ENCODE measurements around the gene EPS15. TPM values are rescaled to one million over a fixed set of nuclear protein-coding genes. Genes with fewer than 3 reads are reported as not detected.
"Not testable (repeated sequence)": the region's sequence is repeated elsewhere in the genome, so short reads cannot be mapped to it uniquely, and the experiment has no call there.

The EPS15 gene
- total RNA-seq, 1 donor from 2014 or later, result 50.1 TPM

GRCh38 chr1:51444096-51444495, 75.0 kb downstream of the EPS15 start:
- Mint-ChIP-seq H3K27me3 (ENCODE audit: low read depth) (no peaks in the 10 kb centered on the region), H3K4me1 (ENCODE audit: low read depth) (peaks cover 60% of the 10 kb centered on the region), H3K36me3 (ENCODE audit: low read depth) (peaks cover 72% of the 10 kb centered on the region), H3K27ac (no peak overlapping the region), H3K9me3 (no peaks in the 10 kb centered on the region), H3K4me3 (ENCODE audit: low read depth) (no peak overlapping the region)
- DNase-seq (ENCODE audit: low spot score), result no peak
- intact Hi-C loops (cut with micrococcal nuclease), result loop anchor here (1.0 to 10.0 kb wide), 4 partner anchors 61 to 477 kb away; partner anchors contain the start of gene EPS15

GRCh38 chr1:51443555-51443954, 75.5 kb downstream of the EPS15 start:
- Mint-ChIP-seq H3K27ac (no peak overlapping the region), H3K4me3 (ENCODE audit: low read depth) (no peak overlapping the region), H3K4me1 (ENCODE audit: low read depth) (peaks cover 66% of the 10 kb centered on the region), H3K27me3 (ENCODE audit: low read depth) (no peaks in the 10 kb centered on the region), H3K36me3 (ENCODE audit: low read depth) (peaks cover 74% of the 10 kb centered on the region), H3K9me3 (no peaks in the 10 kb centered on the region)
- DNase-seq (ENCODE audit: low spot score), result no peak
- intact Hi-C loops (cut with micrococcal nuclease), result loop anchor here (5.0 to 10.0 kb wide), 2 partner anchors 159 to 476 kb away; no protein-coding TSS in a partner anchor

GRCh38 chr1:51442616-51443015, 76.5 kb downstream of the EPS15 start:
- H3K9me3 Mint-ChIP-seq, result no peaks in the 10 kb centered on the region
- intact Hi-C loops (cut with micrococcal nuclease), result loop anchor here (1.0 to 10.0 kb wide), 3 partner anchors 12 to 475 kb away; no protein-coding TSS in a partner anchor
- no peaks in the 10 kb centered on the region for H3K27me3 Mint-ChIP-seq (ENCODE audit: low read depth)
- peaks cover 67% of the 10 kb centered on the region for H3K4me1 Mint-ChIP-seq (ENCODE audit: low read depth)
- H3K4me3 Mint-ChIP-seq (ENCODE audit: low read depth), result no peak overlapping the region
- peak overlapping the region; percentile 56 for H3K27ac Mint-ChIP-seq
- DNase-seq (ENCODE audit: low spot score), result no peak
- peaks cover 69% of the 10 kb centered on the region for H3K36me3 Mint-ChIP-seq (ENCODE audit: low read depth)

- H3K27ac Mint-ChIP-seq, result peak overlapping the region; percentile 56
- no peak overlapping the region for H3K4me3 Mint-ChIP-seq (ENCODE audit: low read depth)
- H3K27me3 Mint-ChIP-seq (ENCODE audit: low read depth), result no peaks in the 10 kb centered on the region
- H3K36me3 Mint-ChIP-seq (ENCODE audit: low read depth), result peaks cover 65% of the 10 kb centered on the region
- no peaks in the 10 kb centered on the region for H3K9me3 Mint-ChIP-seq
- peaks cover 63% of the 10 kb centered on the region for H3K4me1 Mint-ChIP-seq (ENCODE audit: low read depth)
- intact Hi-C loops (cut with micrococcal nuclease), result loop anchor here (1.0 to 10.0 kb wide), 3 partner anchors 12 to 475 kb away; no protein-coding TSS in a partner anchor
- no peak for DNase-seq (ENCODE audit: low spot score)
These were observed 76.9 kb downstream of the EPS15 start for GRCh38 chr1:51442198-51442597.

GRCh38 chr1:51439895-51440294, 79.2 kb downstream of the EPS15 start:
- DNase-seq (ENCODE audit: low spot score), result no peak
- Mint-ChIP-seq H3K27me3 (ENCODE audit: low read depth) (no peaks in the 10 kb centered on the region), H3K4me1 (ENCODE audit: low read depth) (peaks cover 49% of the 10 kb centered on the region), H3K4me3 (ENCODE audit: low read depth) (no peak overlapping the region), H3K36me3 (ENCODE audit: low read depth) (peaks cover 60% of the 10 kb centered on the region), H3K27ac (no peak overlapping the region), H3K9me3 (no peaks in the 10 kb centered on the region)
- intact Hi-C loops (cut with micrococcal nuclease), result loop anchor here (5.0 to 10.0 kb wide), 2 partner anchors 155 to 473 kb away; no protein-coding TSS in a partner anchor

GRCh38 chr1:51439053-51439452, 80.0 kb downstream of the EPS15 start:
- peaks cover 45% of the 10 kb centered on the region for H3K4me1 Mint-ChIP-seq (ENCODE audit: low read depth)
- H3K4me3 Mint-ChIP-seq (ENCODE audit: low read depth), result no peak overlapping the region
- intact Hi-C loops (cut with micrococcal nuclease), result no loop called here
- peaks cover 59% of the 10 kb centered on the region for H3K36me3 Mint-ChIP-seq (ENCODE audit: low read depth)
- no peak overlapping the region for H3K27ac Mint-ChIP-seq
- H3K27me3 Mint-ChIP-seq (ENCODE audit: low read depth), result no peaks in the 10 kb centered on the region
- no peaks in the 10 kb centered on the region for H3K9me3 Mint-ChIP-seq
- DNase-seq (ENCODE audit: low spot score), result no peak

- Mint-ChIP-seq H3K4me1 (ENCODE audit: low read depth) (peaks cover 41% of the 10 kb centered on the region), H3K36me3 (ENCODE audit: low read depth) (peaks cover 55% of the 10 kb centered on the region)
- H3K27ac Mint-ChIP-seq; H3K9me3 Mint-ChIP-seq; intact Hi-C loops (cut with micrococcal nuclease); DNase-seq (ENCODE audit: low spot score); H3K27me3 Mint-ChIP-seq (ENCODE audit: low read depth); H3K4me3 Mint-ChIP-seq (ENCODE audit: low read depth): not testable (repeated sequence)
These were observed 81.7 kb downstream of the EPS15 start for GRCh38 chr1:51437391-51437790.

GRCh38 chr1:51435878-51436277, 83.2 kb downstream of the EPS15 start:
- intact Hi-C loops (cut with micrococcal nuclease), result no loop called here
- no peaks in the 10 kb centered on the region for H3K27me3 Mint-ChIP-seq (ENCODE audit: low read depth)
- no peaks in the 10 kb centered on the region for H3K9me3 Mint-ChIP-seq
- no peak overlapping the region for H3K4me3 Mint-ChIP-seq (ENCODE audit: low read depth)
- peaks cover 48% of the 10 kb centered on the region for H3K36me3 Mint-ChIP-seq (ENCODE audit: low read depth)
- peaks cover 29% of the 10 kb centered on the region for H3K4me1 Mint-ChIP-seq (ENCODE audit: low read depth)
- no peak overlapping the region for H3K27ac Mint-ChIP-seq
- DNase-seq (ENCODE audit: low spot score), result no peak

- intact Hi-C loops (cut with micrococcal nuclease), result no loop called here
- Mint-ChIP-seq H3K4me1 (ENCODE audit: low read depth) (peaks cover 27% of the 10 kb centered on the region), H3K4me3 (ENCODE audit: low read depth) (no peak overlapping the region), H3K27ac (peak overlapping the region; percentile 6), H3K9me3 (no peaks in the 10 kb centered on the region), H3K27me3 (ENCODE audit: low read depth) (no peaks in the 10 kb centered on the region), H3K36me3 (ENCODE audit: low read depth) (peaks cover 43% of the 10 kb centered on the region)
- no peak for DNase-seq (ENCODE audit: low spot score)
These were observed 85.0 kb downstream of the EPS15 start for GRCh38 chr1:51433972-51434510.

- no peak for DNase-seq (ENCODE audit: low spot score)
- intact Hi-C loops (cut with micrococcal nuclease), result no loop called here
- H3K4me1 Mint-ChIP-seq (ENCODE audit: low read depth), result peaks cover 21% of the 10 kb centered on the region
- no peaks in the 10 kb centered on the region for H3K27me3 Mint-ChIP-seq (ENCODE audit: low read depth)
- H3K27ac Mint-ChIP-seq, result peak overlapping the region; percentile 6
- H3K4me3 Mint-ChIP-seq (ENCODE audit: low read depth), result no peak overlapping the region
- peaks cover 43% of the 10 kb centered on the region for H3K36me3 Mint-ChIP-seq (ENCODE audit: low read depth)
- H3K9me3 Mint-ChIP-seq, result no peaks in the 10 kb centered on the region
These were observed 85.6 kb downstream of the EPS15 start for GRCh38 chr1:51433269-51433971.

GRCh38 chr1:51432146-51432545, 86.9 kb downstream of the EPS15 start:
- no peak overlapping the region for H3K27ac Mint-ChIP-seq
- peaks cover 23% of the 10 kb centered on the region for H3K4me1 Mint-ChIP-seq (ENCODE audit: low read depth)
- peaks cover 8% of the 10 kb centered on the region for H3K9me3 Mint-ChIP-seq
- DNase-seq (ENCODE audit: low spot score), result no peak
- intact Hi-C loops (cut with micrococcal nuclease), result no loop called here
- no peaks in the 10 kb centered on the region for H3K27me3 Mint-ChIP-seq (ENCODE audit: low read depth)
- no peak overlapping the region for H3K4me3 Mint-ChIP-seq (ENCODE audit: low read depth)
- peaks cover 56% of the 10 kb centered on the region for H3K36me3 Mint-ChIP-seq (ENCODE audit: low read depth)

- H3K4me3 Mint-ChIP-seq (ENCODE audit: low read depth), result no peak overlapping the region
- intact Hi-C loops (cut with micrococcal nuclease), result no loop called here
- peaks cover 8% of the 10 kb centered on the region for H3K9me3 Mint-ChIP-seq
- peaks cover 11% of the 10 kb centered on the region for H3K4me1 Mint-ChIP-seq (ENCODE audit: low read depth)
- peaks cover 47% of the 10 kb centered on the region for H3K36me3 Mint-ChIP-seq (ENCODE audit: low read depth)
- DNase-seq (ENCODE audit: low spot score), result no peak
- H3K27ac Mint-ChIP-seq, result no peak overlapping the region
- H3K27me3 Mint-ChIP-seq (ENCODE audit: low read depth), result no peaks in the 10 kb centered on the region
These were observed 91.6 kb downstream of the EPS15 start for GRCh38 chr1:51427438-51427837.

GRCh38 chr1:51425955-51426354, 93.1 kb downstream of the EPS15 start:
- peaks cover 10% of the 10 kb centered on the region for H3K4me1 Mint-ChIP-seq (ENCODE audit: low read depth)
- H3K4me3 Mint-ChIP-seq (ENCODE audit: low read depth), result no peak overlapping the region
- peaks cover 54% of the 10 kb centered on the region for H3K36me3 Mint-ChIP-seq (ENCODE audit: low read depth)
- H3K9me3 Mint-ChIP-seq, result peaks cover 8% of the 10 kb centered on the region
- no peak overlapping the region for H3K27ac Mint-ChIP-seq
- DNase-seq (ENCODE audit: low spot score), result no peak
- no peaks in the 10 kb centered on the region for H3K27me3 Mint-ChIP-seq (ENCODE audit: low read depth)
- intact Hi-C loops (cut with micrococcal nuclease), result no loop called here
